GM12892 (cell line): Measurements from ENCODE around the gene SERGEF.

Source experiments
- POLR2A ChIP-seq: IDR thresholded peaks from 2 replicates; pipeline ENCODE4 v1.6.1; 2011; ENCODE audit warnings: low read depth, low read length, control low read depth
- POLR2AphosphoS5 ChIP-seq: IDR thresholded peaks from 2 replicates; pipeline ENCODE4 v1.6.1; 2011; ENCODE audit warnings: low read depth, low read length, control low read depth
- TAF1 ChIP-seq: IDR thresholded peaks from 2 replicates; pipeline ENCODE4 v1.6.1; 2011; ENCODE audit warnings: low read depth, mild to moderate bottlenecking, control low read depth, low read length, borderline replicate concordance

DNA sequence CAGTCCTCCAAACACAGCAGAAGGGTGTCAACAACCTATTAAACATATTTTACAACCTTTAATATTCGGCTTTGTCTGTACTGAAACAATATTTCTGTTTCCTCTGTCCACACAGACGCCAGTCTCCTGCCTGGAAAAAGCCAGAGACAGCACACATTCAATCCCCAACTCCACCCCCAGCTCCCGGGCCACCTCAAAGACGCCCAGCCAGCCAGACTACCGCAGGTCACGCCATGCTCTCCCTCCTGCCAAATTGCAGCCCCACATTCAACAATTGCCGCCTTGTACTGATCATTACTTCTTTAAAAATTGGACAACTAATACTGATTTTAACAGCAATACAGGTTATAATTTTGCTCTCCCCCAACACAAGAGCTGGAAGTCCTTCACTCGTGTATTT lies 1.2 kb downstream of the SERGEF start:
- TF ChIP-seq POLR2A (no peak), TAF1 (no peak), POLR2AphosphoS5 (no peak)
